Lower lobe of right lung (tissue), 2 donors: ENCODE measurements around the gene FABP7. TPM values are rescaled to one million over a fixed set of nuclear protein-coding genes. Genes with fewer than 3 reads are reported as not detected.
A peak's percentile ranks its signal among the peaks of the same experiment; 100 is the strongest.

Source experiments
- ATAC-seq, 2 donors: fragments of 200-7000 bp; cut with Tn5 transposase; one replicate each; pipeline ENCODE4 v1.9.1; 2020 to 2022; ENCODE audit warnings: mild to moderate bottlenecking in 2 of 2, moderate library complexity in 2 of 2
- DNase-seq: peaks from one replicate; pipeline ENCODE4 v3.0.0-alpha.2; 2020
- H3K27ac ChIP-seq: fragments of 200-600 bp; one replicate; pipeline ENCODE4 v1.8.0; 2022
- H3K27me3 ChIP-seq: fragments of 200-600 bp; one replicate; pipeline ENCODE4 v1.8.0; 2022; ENCODE audit warnings: low read depth
- H3K36me3 ChIP-seq: fragments of 200-600 bp; one replicate; pipeline ENCODE4 v1.8.0; 2022; ENCODE audit warnings: mild to moderate bottlenecking
- H3K4me1 ChIP-seq: fragments of 200-600 bp; one replicate; pipeline ENCODE4 v1.8.0; 2022
- H3K4me3 ChIP-seq: fragments of 200-600 bp; one replicate; pipeline ENCODE4 v1.8.0; 2022; ENCODE audit warnings: mild to moderate bottlenecking
- H3K9me3 ChIP-seq: fragments of 200-600 bp; one replicate; pipeline ENCODE4 v1.8.0; 2022
- CTCF ChIP-seq: fragments of 200-600 bp; IDR thresholded peaks from one replicate; pipeline ENCODE4 v1.8.0; 2022; ENCODE audit warnings: antibody characterized with exemption, mild to moderate bottlenecking
- intact Hi-C: fragments of 100-400 bp; cut with DNase I; formaldehyde crosslinking; loops from one replicate; pipeline ENCODE4 v1.11.0; 2022
- long read RNA-seq: library from polyadenylated mRNA; unstranded; transcript quantifications from one replicate; pipeline ENCODE4 v2.0.0, GENCODE V29; 2021
- total RNA-seq: library from RNA; stranded (reverse); fragmentation: NEBNext Ultra II Directional; extraction: Animal tissue kit (Norgen Biotek cat#: 25700); gene quantifications from one replicate; pipeline ENCODE4 v1.2.1, GENCODE V29; 2021
- donor health status: DM: no; HTN: yes; CAD: no; lungs with severe emphysema.

FABP7 gene
- total RNA-seq, result not detected
- long read RNA-seq, result 0 reads

- Histone ChIP-seq H3K36me3 (no peaks in the 10 kb centered on the region), H3K27me3 (no peaks in the 10 kb centered on the region), H3K4me3 (no peak within 1 kb of the TSS), H3K9me3 (no peaks in the 10 kb centered on the region), H3K27ac (no peak within 1 kb of the TSS), H3K4me1 (no peaks in the 10 kb centered on the region)
- DNase-seq (no peak), ATAC-seq (no peak)
- no peak for TF ChIP-seq CTCF
- intact Hi-C loops, result no loop called here
Measured at GRCh38 chr6:122779667-122780066, at the start of gene FABP7. FABP7 (plus strand) TSS chr6:122779716; CDS start chr6:122779795, 79 bp downstream.

GRCh38 chr6:122730334-122730733 is 49.2 kb upstream of the FABP7 start:
- intact Hi-C loops, result loop anchor here (10.0 kb wide), 1 partner anchor 104 kb away; no protein-coding TSS in a partner anchor
- no peaks in the 10 kb centered on the region for H3K9me3 ChIP-seq
- no peaks in the 10 kb centered on the region for H3K4me1 ChIP-seq
- no peaks in the 10 kb centered on the region for H3K27me3 ChIP-seq
- no peak for TF ChIP-seq CTCF
- no peak overlapping the region for H3K4me3 ChIP-seq
- DNase-seq, result no peak
- ATAC-seq, result no peak
- no peak overlapping the region for H3K27ac ChIP-seq
- no peaks in the 10 kb centered on the region for H3K36me3 ChIP-seq

DNA sequence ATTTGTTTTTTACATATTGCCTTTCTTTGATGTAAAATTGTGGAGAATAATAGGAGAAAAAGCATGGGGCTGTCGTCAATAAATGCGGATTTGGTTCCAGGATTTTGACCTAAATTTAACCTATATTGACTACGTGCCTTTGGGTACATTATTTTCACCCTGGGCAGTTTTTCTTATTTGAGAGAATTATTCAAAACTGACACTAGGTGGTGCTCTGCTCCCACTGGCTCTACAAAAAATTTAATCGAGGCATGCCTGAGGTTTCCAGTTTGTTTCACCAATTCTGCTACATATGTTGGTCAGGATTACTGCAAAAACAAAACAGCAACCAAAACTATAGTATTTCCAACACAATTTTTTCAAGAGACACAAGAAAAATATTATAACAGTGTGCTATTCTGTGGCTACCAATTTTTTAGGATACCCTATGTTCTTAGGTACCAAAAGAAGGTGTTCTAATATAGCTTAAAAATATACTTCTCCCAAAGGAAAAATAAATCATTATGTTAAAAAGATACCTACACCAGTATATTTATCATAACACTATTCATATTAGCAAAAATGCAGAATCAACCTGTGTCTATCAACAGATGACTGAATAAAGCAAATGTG is 48.6 kb upstream of the FABP7 start:
- intact Hi-C loops, result loop anchor here (10.0 kb wide), 1 partner anchor 104 kb away; no protein-coding TSS in a partner anchor
- H3K27ac ChIP-seq, result no peak overlapping the region
- ATAC-seq, result peak; percentile 66 to 68

DNA sequence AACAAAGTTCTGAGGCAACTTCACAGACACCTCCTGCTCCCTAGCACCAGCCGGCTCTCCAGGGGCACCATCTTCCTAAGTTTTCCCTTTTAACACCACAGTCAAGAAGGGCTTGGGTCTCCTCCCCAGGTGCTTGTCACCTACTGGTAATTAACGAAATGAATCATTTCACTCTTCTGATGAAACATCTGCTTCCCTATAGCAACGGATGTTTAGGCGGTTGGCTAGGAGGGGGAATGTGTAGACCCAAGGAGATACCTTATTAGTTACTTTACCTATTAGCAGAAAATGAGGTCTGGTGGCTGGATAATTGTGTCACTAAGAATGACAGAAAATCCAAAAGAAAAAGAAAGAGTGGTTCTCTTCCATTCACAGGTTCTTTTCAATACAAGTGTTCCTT is 46.3 kb upstream of the FABP7 start:
- intact Hi-C loops, result loop anchor here (10.0 kb wide), 1 partner anchor 102 kb away; no protein-coding TSS in a partner anchor
- no peak overlapping the region for H3K27ac ChIP-seq

More for the DNA sequence above, 48.6 kb upstream of the FABP7 start:
- no peaks in the 10 kb centered on the region for H3K36me3 ChIP-seq
- no peak for DNase-seq
- no peaks in the 10 kb centered on the region for H3K4me1 ChIP-seq
- H3K4me3 ChIP-seq, result no peak overlapping the region
- no peaks in the 10 kb centered on the region for H3K27me3 ChIP-seq
- peak; percentile 73 for TF ChIP-seq CTCF
- no peaks in the 10 kb centered on the region for H3K9me3 ChIP-seq

More for the DNA sequence above, 46.3 kb upstream of the FABP7 start:
- DNase-seq (no peak), ATAC-seq (no peak)
- Histone ChIP-seq H3K9me3 (no peaks in the 10 kb centered on the region), H3K36me3 (no peaks in the 10 kb centered on the region), H3K4me1 (no peaks in the 10 kb centered on the region), H3K4me3 (no peak overlapping the region), H3K27me3 (no peaks in the 10 kb centered on the region)
- no peak for TF ChIP-seq CTCF
